ENCODE data around the gene NADSYN1.

The NADSYN1 gene

GRCh38 chr11:71447791-71448256 lies 5.2 kb upstream of the NADSYN1 start:
- in situ Hi-C loops (cut with HindIII; ENCODE audit: low pct_ligation_motif_present, low pct_unique_long_range_greater_than_20kb, low sequenced_read_pairs) = no loop called here
- DNase-seq = no peak

DNA sequence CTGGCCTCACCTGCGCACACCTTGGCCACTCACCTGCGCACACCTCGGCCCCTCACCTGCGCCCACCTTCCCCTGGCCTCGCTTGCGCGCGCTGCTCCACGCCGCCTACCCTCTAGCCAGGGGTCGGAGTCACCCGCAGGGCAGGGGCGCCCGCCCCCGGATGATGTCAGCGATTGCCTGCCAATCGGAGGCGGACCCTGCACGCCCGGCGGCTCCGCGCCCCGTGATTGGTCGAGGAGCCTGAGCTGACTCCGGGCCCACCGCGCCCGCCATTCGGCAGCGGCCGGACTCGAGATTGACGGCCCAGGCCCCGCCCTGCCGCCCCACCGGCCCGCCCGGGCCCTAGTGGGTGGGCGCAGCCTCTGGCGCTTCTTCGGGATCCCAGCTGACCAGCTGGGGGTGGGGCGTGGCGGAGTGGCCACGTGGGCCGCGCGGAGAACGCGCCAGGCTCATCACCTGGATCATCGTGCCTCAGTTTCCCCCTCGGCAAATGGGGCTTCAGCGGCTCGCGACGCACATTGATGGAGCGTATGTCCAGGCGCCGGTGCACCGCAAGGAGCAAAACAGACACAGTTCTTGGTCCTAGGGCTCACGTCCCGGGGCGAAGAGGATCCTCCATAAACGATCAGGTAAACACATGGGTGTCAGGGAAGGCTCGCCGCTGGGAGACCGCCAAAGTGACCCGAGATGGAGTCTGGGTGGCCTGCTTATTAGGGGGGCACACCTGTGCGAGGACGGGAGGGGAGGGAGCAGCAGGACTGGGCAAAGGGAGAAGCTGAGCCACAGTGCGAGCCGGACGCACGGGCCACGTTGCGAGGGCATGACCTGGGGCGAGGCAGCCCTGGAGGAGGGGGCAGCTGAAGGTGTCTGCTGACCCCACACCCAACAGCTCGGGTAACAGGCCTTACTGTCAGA lies 4.5 kb upstream of the NADSYN1 start, which contains the start of gene DHCR7:
DHCR7 (minus strand) TSS at position 137 of the 915 bp plus-strand sequence. CDS start 3,441 bp downstream, outside the sequence.
- in situ Hi-C loops (cut with HindIII; ENCODE audit: low pct_ligation_motif_present, low pct_unique_long_range_greater_than_20kb, low sequenced_read_pairs) = no loop called here
- peak; percentile 94 for DNase-seq

- DNase-seq = no peak
- in situ Hi-C loops (cut with HindIII; ENCODE audit: low pct_ligation_motif_present, low pct_unique_long_range_greater_than_20kb, low sequenced_read_pairs) = no loop called here
These were observed 3.4 kb upstream of the NADSYN1 start for GRCh38 chr11:71449596-71449995.

DNA sequence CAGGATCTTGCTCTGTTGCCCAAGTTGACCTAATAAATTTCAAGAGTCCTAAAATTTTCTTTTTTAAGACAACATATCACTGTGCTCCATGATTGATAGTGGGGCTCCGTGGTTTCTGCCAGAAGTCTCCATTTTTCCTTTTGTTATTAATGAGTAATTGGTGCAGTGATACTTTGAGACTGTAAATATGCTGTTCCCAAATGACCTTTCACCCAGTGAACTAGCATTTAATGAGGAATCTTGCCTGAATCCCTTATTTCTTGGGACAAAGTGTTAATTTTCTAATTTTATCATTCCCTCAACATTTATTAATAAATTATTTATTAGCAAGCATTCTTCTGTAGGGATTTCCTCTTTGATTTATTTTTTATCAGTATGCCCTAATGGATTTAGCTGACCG lies 2.5 kb upstream of the NADSYN1 start:
- no peak for DNase-seq
- in situ Hi-C loops (cut with HindIII; ENCODE audit: low pct_ligation_motif_present, low pct_unique_long_range_greater_than_20kb, low sequenced_read_pairs) = no loop called here

DNA sequence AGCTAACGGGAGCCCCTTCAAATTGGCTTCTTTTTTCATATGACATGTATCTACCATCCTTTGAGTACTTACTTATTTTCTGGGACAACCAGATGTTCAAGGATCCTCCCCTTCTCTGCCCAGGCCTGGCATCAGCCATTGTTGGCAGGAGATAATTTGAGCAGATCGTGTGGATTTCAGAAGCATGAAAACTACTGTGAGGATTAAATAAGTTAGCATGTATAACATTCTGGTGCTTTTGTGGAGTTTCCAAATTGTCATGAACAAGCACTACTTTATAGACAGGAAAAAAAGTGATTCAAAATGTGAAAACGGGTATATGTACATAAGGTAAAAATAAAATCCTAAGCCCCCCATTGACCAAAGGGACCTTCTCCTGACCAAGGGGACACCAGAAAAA lies 2.1 kb upstream of the NADSYN1 start:
- in situ Hi-C loops (cut with HindIII; ENCODE audit: low pct_ligation_motif_present, low pct_unique_long_range_greater_than_20kb, low sequenced_read_pairs) = no loop called here
- no peak for DNase-seq

- in situ Hi-C loops (cut with HindIII; ENCODE audit: low pct_ligation_motif_present, low pct_unique_long_range_greater_than_20kb, low sequenced_read_pairs) = no loop called here
- no peak for DNase-seq
These were observed 1.3 kb upstream of the NADSYN1 start for GRCh38 chr11:71451596-71452198.

- peak; percentile 2 for DNase-seq
- in situ Hi-C loops (cut with HindIII; ENCODE audit: low pct_ligation_motif_present, low pct_unique_long_range_greater_than_20kb, low sequenced_read_pairs) = no loop called here
These were observed 585 bp upstream of the NADSYN1 start for GRCh38 chr11:71452199-71453036.

DNA sequence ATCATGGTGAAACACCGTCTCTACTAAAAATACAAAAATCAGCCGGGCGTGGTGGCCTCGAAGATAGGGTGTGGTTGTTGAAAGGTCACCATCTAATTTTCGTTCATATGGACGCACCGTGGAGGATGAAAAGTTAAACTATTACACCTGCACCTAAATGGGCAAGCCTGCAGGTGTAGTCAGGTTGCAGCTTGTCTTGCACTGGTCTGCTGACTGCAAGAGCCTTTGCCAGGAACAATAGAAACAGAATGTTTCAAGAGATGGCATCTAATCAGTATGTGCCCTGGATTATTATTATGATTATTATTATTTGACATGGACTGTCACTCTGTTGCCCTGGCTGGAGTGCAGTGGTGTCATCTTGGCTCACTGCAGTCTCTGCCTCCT lies 908 bp downstream of the NADSYN1 start:
- in situ Hi-C loops (cut with HindIII; ENCODE audit: low pct_ligation_motif_present, low pct_unique_long_range_greater_than_20kb, low sequenced_read_pairs) = no loop called here
- DNase-seq = no peak

DNA sequence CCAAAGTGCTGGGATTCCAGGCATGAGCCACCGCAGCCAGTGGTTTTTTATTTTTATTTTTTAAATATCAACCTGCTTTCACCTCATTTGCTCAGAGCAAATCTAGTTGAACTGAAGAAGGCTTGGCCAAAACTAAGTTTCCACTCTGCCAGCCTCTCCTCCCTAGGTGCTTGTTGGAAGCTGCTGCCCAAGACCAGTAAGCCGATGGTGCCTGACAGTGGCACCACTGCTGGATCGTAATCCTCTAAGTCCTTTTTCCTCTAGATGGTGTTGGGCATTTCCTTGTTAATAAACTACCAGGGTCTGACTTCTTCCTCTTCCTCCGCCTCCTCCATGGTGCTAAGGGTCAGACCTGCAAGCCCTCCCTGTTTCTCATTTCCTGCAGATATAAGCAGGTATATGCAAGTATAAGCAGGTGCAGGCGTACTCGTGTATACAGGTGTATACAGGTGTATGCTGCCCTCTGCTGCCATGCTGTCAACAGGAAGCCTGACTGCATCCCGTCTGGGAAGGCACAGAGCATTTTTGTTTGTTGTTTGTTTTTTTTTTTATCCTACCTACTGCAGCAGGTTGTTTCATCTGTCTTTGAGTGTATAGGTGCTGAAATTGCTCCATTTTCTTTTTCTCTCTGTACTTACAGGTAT lies 1.6 kb downstream of the NADSYN1 start:
- no peak for DNase-seq
- in situ Hi-C loops (cut with HindIII; ENCODE audit: low pct_ligation_motif_present, low pct_unique_long_range_greater_than_20kb, low sequenced_read_pairs) = no loop called here

- no peak for DNase-seq
- in situ Hi-C loops (cut with HindIII; ENCODE audit: low pct_ligation_motif_present, low pct_unique_long_range_greater_than_20kb, low sequenced_read_pairs) = no loop called here
These were observed 3.3 kb downstream of the NADSYN1 start for GRCh38 chr11:71456294-71456693.

DNA sequence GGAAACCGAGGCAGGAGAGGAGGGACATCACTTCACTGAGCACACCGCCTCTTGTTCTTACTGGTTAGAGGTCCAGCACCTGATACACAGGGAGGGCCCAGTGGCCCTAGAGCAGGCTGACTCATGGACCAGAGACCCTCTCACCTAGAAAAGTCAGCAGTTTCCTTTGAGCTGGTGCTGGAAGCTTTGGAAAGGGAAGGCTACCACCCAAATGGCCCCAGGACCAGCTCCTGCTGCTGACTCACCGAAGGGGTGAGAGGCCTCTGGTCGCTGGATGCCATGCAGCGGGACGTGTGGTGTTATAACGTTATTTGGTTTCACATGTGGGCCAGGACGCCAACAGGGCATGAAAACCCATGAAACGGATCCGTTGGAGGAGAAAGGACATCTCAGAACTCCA lies 3.8 kb downstream of the NADSYN1 start:
- no peak for DNase-seq
- in situ Hi-C loops (cut with HindIII; ENCODE audit: low pct_ligation_motif_present, low pct_unique_long_range_greater_than_20kb, low sequenced_read_pairs) = no loop called here

- DNase-seq = no peak
- in situ Hi-C loops (cut with HindIII; ENCODE audit: low pct_ligation_motif_present, low pct_unique_long_range_greater_than_20kb, low sequenced_read_pairs) = no loop called here
These were observed 5.4 kb downstream of the NADSYN1 start for GRCh38 chr11:71458146-71459070.

DNA sequence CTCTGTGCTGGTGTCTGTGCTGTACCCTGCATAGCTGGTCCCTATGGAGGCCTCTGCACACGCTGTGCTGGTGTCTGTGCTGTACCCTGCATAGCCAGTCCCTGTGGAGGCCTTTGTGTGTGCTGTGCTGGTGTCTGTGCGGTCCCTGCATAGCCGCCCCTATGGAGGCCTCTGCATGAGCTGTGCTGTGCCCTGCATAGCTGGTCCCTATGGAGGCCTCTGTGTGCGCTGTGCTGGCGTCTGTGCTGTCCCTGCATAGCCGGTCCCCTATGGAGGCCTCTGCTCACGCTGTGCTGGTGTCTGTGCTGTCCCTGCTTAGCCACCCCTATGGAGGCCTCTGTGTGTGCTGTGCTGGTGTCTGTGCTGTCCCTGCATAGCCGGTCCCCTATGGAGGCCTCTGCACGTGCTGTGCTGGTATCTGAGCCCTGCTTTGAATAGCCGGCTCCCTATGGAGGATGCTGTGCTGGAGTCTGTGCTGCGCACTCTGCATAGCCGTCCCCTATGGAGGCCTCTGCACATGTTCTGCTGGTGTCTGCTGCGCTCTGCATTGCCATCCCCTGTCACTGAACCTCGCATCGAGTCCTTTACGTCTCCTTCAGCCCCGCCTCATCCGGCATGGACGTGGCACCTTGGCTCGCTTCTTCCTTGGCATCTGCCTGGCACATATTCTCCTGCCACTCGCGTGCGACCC lies 6.2 kb downstream of the NADSYN1 start:
- no peak for DNase-seq
- in situ Hi-C loops (cut with HindIII; ENCODE audit: low pct_ligation_motif_present, low pct_unique_long_range_greater_than_20kb, low sequenced_read_pairs) = no loop called here

DNA sequence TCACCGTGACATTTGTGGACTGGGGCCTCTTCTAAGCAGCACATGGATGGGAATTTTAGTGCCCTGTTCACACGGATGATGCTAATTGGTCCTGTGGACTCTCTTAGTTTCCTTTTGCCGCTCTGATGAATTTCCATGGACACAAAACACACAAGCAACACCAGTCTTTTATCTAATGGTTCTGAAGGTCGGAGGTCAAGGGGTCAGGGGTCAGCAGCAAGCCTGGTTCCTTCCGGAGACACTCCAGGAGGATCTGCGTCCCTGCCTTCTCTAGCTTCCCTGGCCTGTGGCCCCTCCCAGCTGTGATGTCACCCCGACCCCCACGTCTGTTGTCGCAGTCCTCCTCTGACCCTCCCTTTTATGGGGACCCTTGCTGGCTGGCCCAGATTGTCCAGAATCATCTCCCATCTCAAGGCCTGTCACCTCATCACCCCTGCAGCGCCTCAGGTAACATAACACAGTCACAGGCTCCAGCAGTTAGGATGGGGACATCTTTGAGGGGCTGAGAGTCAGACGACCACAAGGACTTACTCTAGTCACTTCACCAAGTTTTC lies 6.8 kb downstream of the NADSYN1 start:
- in situ Hi-C loops (cut with HindIII; ENCODE audit: low pct_ligation_motif_present, low pct_unique_long_range_greater_than_20kb, low sequenced_read_pairs) = no loop called here
- no peak for DNase-seq

DNA sequence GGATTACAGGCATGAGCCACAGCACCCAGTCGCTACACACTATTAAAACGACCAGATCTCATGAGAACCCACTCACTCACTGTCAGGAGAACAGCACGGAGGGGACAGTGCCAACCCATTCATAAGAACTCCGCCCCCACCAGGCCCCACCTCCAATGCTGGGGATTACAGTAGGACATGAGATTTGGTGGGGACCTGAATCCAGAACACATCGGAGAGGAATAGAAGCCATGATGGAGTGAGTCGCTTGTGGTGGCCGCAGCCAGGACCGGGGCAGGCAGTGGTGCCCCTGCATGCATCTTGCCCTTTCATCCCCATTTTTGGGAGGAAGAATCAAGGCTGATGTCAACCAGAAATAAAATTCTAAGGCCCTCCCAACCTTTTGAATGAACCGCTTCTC lies 8.7 kb downstream of the NADSYN1 start:
- no peak for DNase-seq
- in situ Hi-C loops (cut with HindIII; ENCODE audit: low pct_ligation_motif_present, low pct_unique_long_range_greater_than_20kb, low sequenced_read_pairs) = no loop called here

DNA sequence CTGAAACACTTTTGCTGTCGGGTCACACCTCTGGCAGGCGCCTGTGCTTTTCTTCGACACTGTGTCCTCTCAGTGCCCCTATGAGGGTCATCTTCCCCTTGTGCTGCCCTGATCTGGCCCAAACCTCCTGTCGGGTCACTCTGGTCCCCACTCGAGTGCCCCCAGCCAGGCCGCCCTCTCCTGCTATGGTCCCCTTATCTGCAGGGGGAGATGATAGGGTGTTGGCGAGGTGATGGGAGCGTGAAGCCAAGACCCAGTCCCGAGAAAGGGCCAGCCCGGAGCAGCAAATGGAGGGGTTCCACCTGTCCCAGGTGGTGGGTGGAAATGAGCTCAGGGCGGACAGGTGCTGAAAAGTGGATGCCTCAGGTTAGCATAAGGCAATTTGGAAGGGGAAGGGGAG lies 9.7 kb downstream of the NADSYN1 start:
- in situ Hi-C loops (cut with HindIII; ENCODE audit: low pct_ligation_motif_present, low pct_unique_long_range_greater_than_20kb, low sequenced_read_pairs) = no loop called here
- DNase-seq = no peak
